Fibroblast of lung (primary cell): Measurements from ENCODE around the gene MYD88. TPM values are rescaled to one million over a fixed set of nuclear protein-coding genes. Genes with fewer than 3 reads are reported as not detected.

ENCODE experiments used
- DNase-seq, 2 donors: peaks; one replicate each; pipeline versions ENCODE4 v3.0.0 to v3.0.0-alpha.2; 2010; ENCODE audit warnings: low read depth in 2 of 2
- H2AFZ ChIP-seq: 2 replicates; pipeline ENCODE4 v1.5.1; 2012; ENCODE audit warnings: low read length, control low read depth, inconsistent platforms
- H3K27ac ChIP-seq: 2 replicates; pipeline ENCODE4 v1.5.1; 2011; ENCODE audit warnings: low read length, control low read depth; ENCODE audit not compliant: insufficient read depth
- H3K27me3 ChIP-seq: 2 replicates; pipeline ENCODE4 v1.5.1; 2011; ENCODE audit warnings: mild to moderate bottlenecking, low read length; ENCODE audit not compliant: control insufficient read depth, insufficient read depth
- H3K36me3 ChIP-seq: 2 replicates; pipeline ENCODE4 v1.5.1; 2011; ENCODE audit warnings: low read length; ENCODE audit not compliant: control insufficient read depth, insufficient read depth
- H3K4me1 ChIP-seq: 2 replicates; pipeline ENCODE4 v1.5.1; 2011; ENCODE audit warnings: low read length; ENCODE audit not compliant: control insufficient read depth, insufficient read depth; ENCODE audit errors: extremely low read depth
- H3K4me2 ChIP-seq: 2 replicates; pipeline ENCODE4 v1.5.1; 2011; ENCODE audit warnings: low read length, control low read depth; ENCODE audit not compliant: insufficient read depth; ENCODE audit errors: extremely low read depth
- H3K4me3 ChIP-seq, 4 experiments: fragments of 200-600 bp in 1 of 4; sonication (generic) in 1 of 4; replicated peaks in 1 of 4; 2 replicates each; pipeline ENCODE4 v1.5.1; 2011 to 2016; ENCODE audit warnings: low read length in 4 of 4, low read depth in 3 of 4, mild to moderate bottlenecking in 3 of 4, control low read depth in 2 of 4, inconsistent platforms in 1 of 4, mixed read lengths in 1 of 4; ENCODE audit not compliant: insufficient read depth in 1 of 4; ENCODE audit errors: control extremely low read depth in 1 of 4
- H3K79me2 ChIP-seq: 2 replicates; pipeline ENCODE4 v1.5.1; 2012; ENCODE audit warnings: mild to moderate bottlenecking, low read length, inconsistent platforms; ENCODE audit not compliant: control insufficient read depth, insufficient read depth
- H3K9ac ChIP-seq: 2 replicates; pipeline ENCODE4 v1.5.1; 2011; ENCODE audit warnings: mild to moderate bottlenecking, low read length, control low read depth; ENCODE audit not compliant: insufficient read depth
- H3K9me3 ChIP-seq: 2 replicates; pipeline ENCODE4 v1.5.1; 2012; ENCODE audit warnings: low read depth, low read length; ENCODE audit not compliant: control insufficient read depth, insufficient read depth
- H4K20me1 ChIP-seq: 2 replicates; pipeline ENCODE4 v1.5.1; 2011; ENCODE audit warnings: low read length; ENCODE audit not compliant: control insufficient read depth, insufficient read depth; ENCODE audit errors: extremely low read depth
- CTCF ChIP-seq, 2 donors: IDR thresholded peaks in 1 of 2; conservative IDR thresholded peaks in 1 of 2; 1 replicate in 1 of 2; 2 replicates in 1 of 2; pipeline ENCODE4 v1.5.1; 2011 to 2012; ENCODE audit warnings: low read length in 2 of 2, control low read depth in 1 of 2, inconsistent platforms in 1 of 2, low read depth in 1 of 2, mild to moderate bottlenecking in 1 of 2
- EZH2 ChIP-seq: IDR thresholded peaks from 2 replicates; pipeline ENCODE4 v1.5.1; 2012; ENCODE audit warnings: low read length, control low read depth, mild to moderate bottlenecking; ENCODE audit errors: missing control alignments
- polyA plus RNA-seq, 2 donors: library from polyadenylated mRNA; depleted of rRNA in 1 of 2; stranded (reverse) in 1 of 2; unstranded in 1 of 2; fragments of >200 nt; gene quantifications; 2 replicates each; pipeline ENCODE4 v1.2.1, GENCODE V29; 2011 to 2012; ENCODE audit warnings: missing spikeins in 1 of 2
- total RNA-seq: library from RNA; depleted of rRNA; stranded (reverse); fragments of >200 nt; gene quantifications from 2 replicates; pipeline ENCODE4 v1.2.1, GENCODE V29; 2014

MYD88 gene
- total and polyA plus RNA-seq, 2 donors (not counting 1 experiment from before 2014, with no cell fraction given), result 12.1 to 22.1 TPM

GRCh38 chr3:38098376-38098723 lies 40.1 kb upstream of the MYD88 start:
- no peaks in the 10 kb centered on the region for H4K20me1 ChIP-seq
- H3K4me2 ChIP-seq, result no peak overlapping the region
- no peak for TF ChIP-seq EZH2
- no peak for TF ChIP-seq CTCF (conservative IDR thresholded peaks at IDR 0.05 in 1 of 2, IDR thresholded peaks at IDR 0.05 in 1 of 2; ENCODE audit: low read depth in 1 of 2, low read length in 2 of 2)
- no peaks in the 10 kb centered on the region for H3K36me3 ChIP-seq
- H3K9ac ChIP-seq, result no peak overlapping the region
- no peak overlapping the region for H3K4me3 ChIP-seq
- H3K27me3 ChIP-seq, result peaks cover 27% of the 10 kb centered on the region
- no peak overlapping the region for H3K27ac ChIP-seq
- H3K9me3 ChIP-seq, result no peaks in the 10 kb centered on the region
- no peaks in the 10 kb centered on the region for H3K79me2 ChIP-seq
- no peak overlapping the region for H2AFZ ChIP-seq
- no peak for DNase-seq
- H3K4me1 ChIP-seq, result no peaks in the 10 kb centered on the region

GRCh38 chr3:38099518-38099917 lies 38.9 kb upstream of the MYD88 start:
- no peaks in the 10 kb centered on the region for H3K4me1 ChIP-seq
- no peaks in the 10 kb centered on the region for H3K36me3 ChIP-seq
- peaks cover 19% of the 10 kb centered on the region for H3K27me3 ChIP-seq
- H3K9me3 ChIP-seq, result no peaks in the 10 kb centered on the region
- no peaks in the 10 kb centered on the region for H3K79me2 ChIP-seq
- H3K4me2 ChIP-seq, result no peak overlapping the region
- H3K4me3 ChIP-seq, result no peak overlapping the region
- no peak overlapping the region for H3K9ac ChIP-seq
- no peak for TF ChIP-seq CTCF (conservative IDR thresholded peaks at IDR 0.05 in 1 of 2, IDR thresholded peaks at IDR 0.05 in 1 of 2; ENCODE audit: low read depth in 1 of 2, low read length in 2 of 2)
- TF ChIP-seq EZH2, result no peak
- no peaks in the 10 kb centered on the region for H4K20me1 ChIP-seq
- H3K27ac ChIP-seq, result no peak overlapping the region
- H2AFZ ChIP-seq, result no peak overlapping the region
- DNase-seq, result no peak

GRCh38 chr3:38100498-38100897 lies 38.0 kb upstream of the MYD88 start:
- no peak overlapping the region for H3K27ac ChIP-seq
- no peaks in the 10 kb centered on the region for H3K36me3 ChIP-seq
- H3K79me2 ChIP-seq, result no peaks in the 10 kb centered on the region
- H3K4me1 ChIP-seq, result no peaks in the 10 kb centered on the region
- no peak overlapping the region for H3K9ac ChIP-seq
- no peak overlapping the region for H3K4me2 ChIP-seq
- H3K27me3 ChIP-seq, result peaks cover 16% of the 10 kb centered on the region
- TF ChIP-seq CTCF (conservative IDR thresholded peaks at IDR 0.05 in 1 of 2, IDR thresholded peaks at IDR 0.05 in 1 of 2; ENCODE audit: low read depth in 1 of 2, low read length in 2 of 2) (no peak), EZH2 (no peak)
- H3K4me3 ChIP-seq, result no peak overlapping the region
- H3K9me3 ChIP-seq, result no peaks in the 10 kb centered on the region
- no peak overlapping the region for H2AFZ ChIP-seq
- H4K20me1 ChIP-seq, result no peaks in the 10 kb centered on the region
- no peak for DNase-seq
